GM23338 (cell line): ENCODE data around the gene ITPRIPL2. TPM values are rescaled to one million over a fixed set of nuclear protein-coding genes. Genes with fewer than 3 reads are reported as not detected.

Experiments used
- ATAC-seq: fragments of 200-7000 bp; cut with Tn5 transposase; 3 replicates; pipeline ENCODE4 v1.9.1; 2020
- DNase-seq: peaks from one replicate; pipeline ENCODE4 v3.0.0-alpha.2; 2015; ENCODE audit warnings: low spot score
- H2AFZ ChIP-seq: fragments of 200-600 bp; sonication (generic); 2 replicates; pipeline ENCODE4 v1.8.0; 2016; ENCODE audit warnings: antibody characterized with exemption, mild to moderate bottlenecking, moderate library complexity
- H3F3A ChIP-seq: fragments of 200-600 bp; sonication (generic); replicated peaks from 2 replicates; pipeline ENCODE4 v1.8.0; 2017; ENCODE audit warnings: antibody characterized with exemption, mixed run types, low read depth
- H3K27ac ChIP-seq: fragments of 200-600 bp; sonication (generic); 2 replicates; pipeline ENCODE4 v1.6.1; 2016; ENCODE audit warnings: low read depth
- H3K27me3 ChIP-seq: fragments of 200-600 bp; sonication (generic); 2 replicates; pipeline ENCODE4 v1.8.0; 2016; ENCODE audit warnings: mild to moderate bottlenecking, mixed run types, moderate library complexity; ENCODE audit not compliant: insufficient read depth
- H3K36me3 ChIP-seq: fragments of 200-600 bp; sonication (generic); 2 replicates; pipeline ENCODE4 v1.8.0; 2016; ENCODE audit warnings: mild to moderate bottlenecking; ENCODE audit not compliant: insufficient read depth
- H3K4me1 ChIP-seq: fragments of 200-600 bp; sonication (generic); 2 replicates; pipeline ENCODE4 v1.8.0; 2016; ENCODE audit warnings: mild to moderate bottlenecking, moderate library complexity; ENCODE audit not compliant: insufficient read depth
- H3K4me2 ChIP-seq: fragments of 200-600 bp; sonication (generic); 2 replicates; pipeline ENCODE4 v1.7.1; 2017; ENCODE audit warnings: mixed run types
- H3K4me3 ChIP-seq: fragments of 200-600 bp; sonication (generic); 2 replicates; pipeline ENCODE4 v1.6.1; 2016; ENCODE audit warnings: mixed run types
- H3K79me2 ChIP-seq: fragments of 200-600 bp; sonication (generic); replicated peaks from 2 replicates; pipeline ENCODE4 v1.8.0; 2017; ENCODE audit warnings: mild to moderate bottlenecking; ENCODE audit not compliant: insufficient read depth
- H3K9me2 ChIP-seq: fragments of 200-600 bp; sonication (generic); 2 replicates; pipeline ENCODE4 v1.8.0; 2017; ENCODE audit not compliant: insufficient read depth
- H4K20me1 ChIP-seq: fragments of 200-600 bp; sonication (generic); replicated peaks from 2 replicates; pipeline ENCODE4 v1.8.0; 2017; ENCODE audit warnings: mild to moderate bottlenecking; ENCODE audit not compliant: insufficient read depth
- H3K27ac Mint-ChIP-seq: 2 replicates; pipeline ENCODE4 v1.8.0; 2020; ENCODE audit warnings: inconsistent platforms, mild to moderate bottlenecking, moderate library complexity, mixed read lengths
- H3K27me3 Mint-ChIP-seq: 3 replicates; pipeline ENCODE4 v1.8.0; 2022; ENCODE audit warnings: low read depth, mild to moderate bottlenecking, moderate library complexity, mixed read lengths, inconsistent platforms; ENCODE audit not compliant: insufficient read depth, poor library complexity
- H3K36me3 Mint-ChIP-seq: 3 replicates; pipeline ENCODE4 v1.8.0; 2021; ENCODE audit warnings: low read depth, mild to moderate bottlenecking, inconsistent platforms, moderate library complexity, mixed read lengths
- H3K4me1 Mint-ChIP-seq: 3 replicates; pipeline ENCODE4 v1.8.0; 2020; ENCODE audit warnings: mild to moderate bottlenecking, inconsistent platforms, mixed read lengths
- H3K4me3 Mint-ChIP-seq: 3 replicates; pipeline ENCODE4 v1.8.0; 2021; ENCODE audit warnings: moderate library complexity, mild to moderate bottlenecking, inconsistent platforms, mixed read lengths
- H3K9me3 Mint-ChIP-seq: 3 replicates; pipeline ENCODE4 v1.8.0; 2020; ENCODE audit warnings: moderate library complexity, mild to moderate bottlenecking, inconsistent platforms, mixed read lengths
- ETS1 ChIP-seq: IDR thresholded peaks from 2 replicates; pipeline ENCODE4 v1.6.1; 2016; ENCODE audit warnings: antibody characterized with exemption
- EZH2 ChIP-seq: fragments of 200-600 bp; sonication (generic); IDR thresholded peaks from one replicate; pipeline ENCODE4 v1.8.0; 2017; ENCODE audit warnings: antibody characterized with exemption, mild to moderate bottlenecking, low read depth; ENCODE audit not compliant: unreplicated experiment
- EZH2phosphoT487 ChIP-seq: fragments of 200-600 bp; sonication (generic); IDR thresholded peaks from one replicate; pipeline ENCODE4 v1.8.1; 2018; ENCODE audit warnings: antibody characterized with exemption; ENCODE audit not compliant: unreplicated experiment
- NANOG ChIP-seq: IDR thresholded peaks from 2 replicates; pipeline ENCODE4 v1.6.1; 2016; ENCODE audit warnings: antibody characterized with exemption, borderline replicate concordance
- REST ChIP-seq: IDR thresholded peaks from one replicate; pipeline ENCODE4 v1.6.1; 2018; ENCODE audit warnings: antibody characterized with exemption; ENCODE audit not compliant: unreplicated experiment
- STAT1 ChIP-seq: IDR thresholded peaks from one replicate; pipeline ENCODE4 v1.6.1; 2016; ENCODE audit warnings: antibody characterized with exemption; ENCODE audit not compliant: unreplicated experiment
- ZNF114 ChIP-seq: fragments of 250-450 bp; sonication (Bioruptor Pico); IDR thresholded peaks from 2 replicates; pipeline ENCODE4 v1.5.0; 2020; ENCODE audit warnings: mild to moderate bottlenecking, moderate library complexity
- ZNF331 ChIP-seq: fragments of 250-450 bp; sonication (Bioruptor Pico); IDR thresholded peaks from 2 replicates; pipeline ENCODE4 v1.5.0; 2020; ENCODE audit warnings: low read depth, mild to moderate bottlenecking, moderate library complexity
- ZNF462 ChIP-seq: fragments of 250-450 bp; sonication (Bioruptor Pico); IDR thresholded peaks from 2 replicates; pipeline ENCODE4 v1.5.0; 2020; ENCODE audit warnings: mild to moderate bottlenecking, moderate library complexity
- polyA plus RNA-seq: library from polyadenylated mRNA; unstranded; fragments of >200 nt; fragmentation: Nextera tagmentation; extraction: Ambion mirVana; gene quantifications from 2 replicates; pipeline ENCODE4 v1.2.1, GENCODE V29; 2016
- total RNA-seq: library from RNA; depleted of rRNA; stranded (reverse); fragments of >200 nt; shearing (Covaris generic); gene quantifications from 2 replicates; pipeline ENCODE4 v1.2.3, GENCODE V29; 2014
- TF ChIP-seq, protein P1 (sequence below), 2 experiments: fragments of 200-600 bp in 1 of 2; sonication (generic) in 1 of 2; conservative IDR thresholded peaks; 2 replicates each; pipeline versions ENCODE4 v1.5.1 to v1.6.1; 2016 to 2017; ENCODE audit warnings: antibody characterized with exemption in 2 of 2, low read depth in 2 of 2, mild to moderate bottlenecking in 2 of 2, moderate library complexity in 1 of 2

ITPRIPL2 gene
- total and polyA plus RNA-seq, 2 experiments from 2014 or later, result 0.94 to 8.3 TPM

- TF ChIP-seq EZH2, result no peak
- no peak for TF ChIP-seq ZNF331 (CRISPR knock-in tag)
- no peak for TF ChIP-seq ETS1
- no peak for TF ChIP-seq NANOG
- no peak for TF ChIP-seq STAT1
- no peak for TF ChIP-seq EZH2phosphoT487
- no peak for TF ChIP-seq ZNF114
- TF ChIP-seq REST, result no peak
- no peak for TF ChIP-seq ZNF462
- TF ChIP-seq, protein P1, sequence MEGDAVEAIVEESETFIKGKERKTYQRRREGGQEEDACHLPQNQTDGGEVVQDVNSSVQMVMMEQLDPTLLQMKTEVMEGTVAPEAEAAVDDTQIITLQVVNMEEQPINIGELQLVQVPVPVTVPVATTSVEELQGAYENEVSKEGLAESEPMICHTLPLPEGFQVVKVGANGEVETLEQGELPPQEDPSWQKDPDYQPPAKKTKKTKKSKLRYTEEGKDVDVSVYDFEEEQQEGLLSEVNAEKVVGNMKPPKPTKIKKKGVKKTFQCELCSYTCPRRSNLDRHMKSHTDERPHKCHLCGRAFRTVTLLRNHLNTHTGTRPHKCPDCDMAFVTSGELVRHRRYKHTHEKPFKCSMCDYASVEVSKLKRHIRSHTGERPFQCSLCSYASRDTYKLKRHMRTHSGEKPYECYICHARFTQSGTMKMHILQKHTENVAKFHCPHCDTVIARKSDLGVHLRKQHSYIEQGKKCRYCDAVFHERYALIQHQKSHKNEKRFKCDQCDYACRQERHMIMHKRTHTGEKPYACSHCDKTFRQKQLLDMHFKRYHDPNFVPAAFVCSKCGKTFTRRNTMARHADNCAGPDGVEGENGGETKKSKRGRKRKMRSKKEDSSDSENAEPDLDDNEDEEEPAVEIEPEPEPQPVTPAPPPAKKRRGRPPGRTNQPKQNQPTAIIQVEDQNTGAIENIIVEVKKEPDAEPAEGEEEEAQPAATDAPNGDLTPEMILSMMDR (conservative IDR thresholded peaks at IDR 0.05; ENCODE audit: low read depth in 2 of 2), result no peak
- Mint-ChIP-seq H3K4me3 (no peak overlapping the region), H3K4me1 (no peaks in the 10 kb centered on the region; the same call in 2 of the 3 replicates), H3K36me3 (no peaks in the 10 kb centered on the region; the same call in 2 of the 3 replicates), H3K9me3 (peaks cover 10% of the 10 kb centered on the region; the same call in 2 of the 3 replicates), H3K27ac (no peak overlapping the region), H3K27me3 (peaks cover 2% of the 10 kb centered on the region)
- no peaks in the 10 kb centered on the region for H3K79me2 ChIP-seq
- DNase-seq, result no peak
- no peaks in the 10 kb centered on the region for H3K4me1 ChIP-seq
- H4K20me1 ChIP-seq, result no peaks in the 10 kb centered on the region
- no peak for ATAC-seq
- H3K4me3 ChIP-seq, result no peak overlapping the region
- no peaks in the 10 kb centered on the region for H3K27me3 ChIP-seq
- no peaks in the 10 kb centered on the region for H3K36me3 ChIP-seq
- H2AFZ ChIP-seq, result no peak overlapping the region
- no peak overlapping the region for H3K4me2 ChIP-seq
- 0 out of 2 replicates have a peak, but pooled peaks cover 2% of the 10 kb centered on the region for H3K9me2 ChIP-seq
- H3K27ac ChIP-seq, result no peak overlapping the region
- no peaks in the 10 kb centered on the region for H3F3A ChIP-seq
Observed at GRCh38 chr16:19147126-19147525, 33.4 kb downstream of the ITPRIPL2 start.
